M059J (cell line): Measurements from ENCODE around the gene UNC13A. TPM values are rescaled to one million over a fixed set of nuclear protein-coding genes. Genes with fewer than 3 reads are reported as not detected.

Experiments used
- DNase-seq: peaks from one replicate; pipeline ENCODE4 v3.0.0-alpha.2; 2012; ENCODE audit warnings: low read depth
- total RNA-seq: library from RNA; depleted of rRNA; stranded (reverse); fragments of >200 nt; shearing (Covaris generic); gene quantifications from 2 replicates; pipeline ENCODE4 v1.2.3, GENCODE V29; 2014; rRNA removed

UNC13A gene
- 0.05 TPM in 1 of 2 replicates, not detected in the other for total RNA-seq

- DNase-seq, result peak; percentile 36
Measured at GRCh38 chr19:17687857-17688784, at the start of gene UNC13A. TSS of gene UNC13A (minus strand) at chr19:17688354. CDS start at chr19:17688199, 155 bp downstream.

DNA sequence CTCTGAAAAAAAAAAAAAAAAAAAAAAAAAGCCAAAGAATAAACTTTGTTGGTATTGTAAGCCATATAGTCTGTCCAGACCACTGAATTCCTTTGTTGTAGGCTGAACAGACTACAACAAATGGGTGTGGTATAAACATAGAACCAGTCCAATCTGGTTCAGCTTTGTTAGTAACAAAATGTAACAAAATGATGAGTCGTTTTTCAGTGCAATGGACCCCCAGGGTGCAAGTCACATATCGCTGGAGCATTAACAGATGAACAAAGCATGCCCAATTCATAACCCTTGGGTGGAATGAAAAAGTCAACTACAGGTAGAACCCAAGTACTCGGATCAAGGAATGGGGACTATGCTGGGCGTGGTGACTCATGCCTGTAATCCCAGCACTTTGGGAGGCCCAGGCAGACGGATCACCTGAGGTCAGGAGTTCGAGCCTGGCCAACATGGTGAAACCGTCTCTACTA, 49.6 kb upstream of the UNC13A start:
- DNase-seq, result peak; percentile 46

- no peak for DNase-seq
Measured at GRCh38 chr19:17735410-17735809, 47.3 kb upstream of the UNC13A start.

DNA sequence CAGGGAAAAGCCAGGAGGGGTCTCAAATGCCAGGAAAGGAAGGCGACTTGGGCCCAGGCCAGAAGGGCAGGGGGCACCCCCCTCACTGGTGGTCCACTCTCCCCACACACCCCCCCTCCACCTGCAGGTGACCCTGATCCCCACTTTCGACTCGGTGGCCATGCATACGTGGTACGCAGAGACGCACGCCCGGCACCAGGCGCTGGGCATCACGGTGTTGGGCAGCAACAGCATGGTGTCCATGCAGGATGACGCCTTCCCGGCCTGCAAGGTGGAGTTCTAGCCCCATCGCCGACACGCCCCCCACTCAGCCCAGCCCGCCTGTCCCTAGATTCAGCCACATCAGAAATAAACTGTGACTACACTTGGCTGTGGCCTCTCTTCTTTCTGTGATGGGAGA, 46.0 kb upstream of the UNC13A start:
- DNase-seq, result no peak

DNA sequence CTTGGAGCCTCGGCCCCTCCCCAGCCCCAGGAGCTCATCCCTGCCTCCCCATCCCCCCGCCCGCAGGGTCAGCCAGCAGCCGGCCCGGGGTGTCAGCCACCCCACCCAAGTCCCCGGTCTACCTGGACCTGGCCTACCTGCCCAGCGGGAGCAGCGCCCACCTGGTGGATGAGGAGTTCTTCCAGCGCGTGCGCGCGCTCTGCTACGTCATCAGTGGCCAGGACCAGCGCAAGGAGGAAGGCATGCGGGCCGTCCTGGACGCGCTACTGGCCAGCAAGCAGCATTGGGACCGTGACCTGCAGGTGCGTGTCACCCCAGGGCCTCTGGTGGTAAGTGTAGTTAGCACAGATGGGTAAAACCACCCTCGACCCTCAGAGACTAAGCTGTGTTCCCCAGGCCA, 45.0 kb upstream of the UNC13A start:
- no peak for DNase-seq

DNA sequence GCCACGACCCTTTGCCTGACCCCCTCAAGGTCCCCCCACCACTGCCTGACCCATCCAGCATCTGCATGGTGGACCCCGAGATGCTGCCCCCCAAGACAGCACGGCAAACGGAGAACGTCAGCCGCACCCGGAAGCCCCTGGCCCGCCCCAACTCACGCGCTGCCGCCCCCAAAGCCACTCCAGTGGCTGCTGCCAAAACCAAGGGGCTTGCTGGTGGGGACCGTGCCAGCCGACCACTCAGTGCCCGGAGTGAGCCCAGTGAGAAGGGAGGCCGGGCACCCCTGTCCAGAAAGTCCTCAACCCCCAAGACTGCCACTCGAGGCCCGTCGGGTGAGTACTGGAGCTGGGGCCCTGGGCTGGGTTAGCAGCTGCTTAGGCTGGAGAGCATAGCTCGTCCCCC, 39.7 kb upstream of the UNC13A start:
- DNase-seq, result no peak

DNA sequence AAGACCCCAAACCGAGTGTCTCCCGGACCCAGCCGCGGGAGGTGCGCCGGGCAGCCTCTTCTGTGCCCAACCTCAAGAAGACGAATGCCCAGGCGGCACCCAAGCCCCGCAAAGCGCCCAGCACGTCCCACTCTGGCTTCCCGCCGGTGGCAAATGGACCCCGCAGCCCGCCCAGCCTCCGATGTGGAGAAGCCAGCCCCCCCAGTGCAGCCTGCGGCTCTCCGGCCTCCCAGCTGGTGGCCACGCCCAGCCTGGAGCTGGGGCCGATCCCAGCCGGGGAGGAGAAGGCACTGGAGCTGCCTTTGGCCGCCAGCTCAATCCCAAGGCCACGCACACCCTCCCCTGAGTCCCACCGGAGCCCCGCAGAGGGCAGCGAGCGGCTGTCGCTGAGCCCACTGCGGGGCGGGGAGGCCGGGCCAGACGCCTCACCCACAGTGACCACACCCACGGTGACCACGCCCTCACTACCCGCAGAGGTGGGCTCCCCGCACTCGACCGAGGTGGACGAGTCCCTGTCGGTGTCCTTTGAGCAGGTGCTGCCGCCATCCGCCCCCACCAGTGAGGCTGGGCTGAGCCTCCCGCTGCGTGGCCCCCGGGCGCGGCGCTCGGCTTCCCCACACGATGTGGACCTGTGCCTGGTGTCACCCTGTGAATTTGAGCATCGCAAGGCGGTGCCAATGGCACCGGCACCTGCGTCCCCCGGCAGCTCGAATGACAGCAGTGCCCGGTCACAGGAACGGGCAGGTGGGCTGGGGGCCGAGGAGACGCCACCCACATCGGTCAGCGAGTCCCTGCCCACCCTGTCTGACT, 39.0 kb upstream of the UNC13A start:
- DNase-seq, result no peak

- no peak for DNase-seq
Measured at GRCh38 chr19:17726136-17726741, 38.1 kb upstream of the UNC13A start.

- no peak for DNase-seq
Measured at GRCh38 chr19:17725422-17726078, 37.4 kb upstream of the UNC13A start.

- no peak for DNase-seq
Measured at GRCh38 chr19:17724655-17725054, 36.5 kb upstream of the UNC13A start.

DNA sequence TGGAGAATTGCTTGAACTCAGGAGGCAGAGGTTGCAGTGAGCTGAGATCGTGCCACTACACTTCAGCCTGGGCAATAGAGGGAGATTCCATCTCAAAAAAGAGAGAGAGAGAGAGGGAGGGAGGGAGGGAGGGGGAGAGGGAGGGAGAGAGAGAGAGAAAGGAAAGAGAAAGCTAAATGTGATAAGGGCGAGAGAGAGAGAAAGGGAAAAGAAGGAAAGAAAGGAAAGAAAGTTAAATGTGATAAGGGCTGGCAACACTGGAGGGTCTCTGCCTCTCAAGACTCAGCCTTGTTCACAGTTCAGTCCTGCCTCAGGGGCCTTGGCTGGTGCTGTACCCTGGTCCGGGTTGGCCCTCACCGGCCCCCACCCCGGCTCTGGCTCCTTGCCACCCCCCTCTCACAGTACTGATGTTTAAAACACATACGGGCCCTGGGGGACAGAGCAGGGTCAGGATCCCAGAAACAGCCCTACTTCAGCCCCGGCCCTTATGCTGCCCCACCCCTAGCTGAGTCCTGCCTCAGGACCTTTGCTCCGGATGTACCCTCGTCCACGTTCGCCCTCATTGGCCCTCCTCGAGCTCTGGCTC, 34.6 kb upstream of the UNC13A start:
- DNase-seq, result no peak

DNA sequence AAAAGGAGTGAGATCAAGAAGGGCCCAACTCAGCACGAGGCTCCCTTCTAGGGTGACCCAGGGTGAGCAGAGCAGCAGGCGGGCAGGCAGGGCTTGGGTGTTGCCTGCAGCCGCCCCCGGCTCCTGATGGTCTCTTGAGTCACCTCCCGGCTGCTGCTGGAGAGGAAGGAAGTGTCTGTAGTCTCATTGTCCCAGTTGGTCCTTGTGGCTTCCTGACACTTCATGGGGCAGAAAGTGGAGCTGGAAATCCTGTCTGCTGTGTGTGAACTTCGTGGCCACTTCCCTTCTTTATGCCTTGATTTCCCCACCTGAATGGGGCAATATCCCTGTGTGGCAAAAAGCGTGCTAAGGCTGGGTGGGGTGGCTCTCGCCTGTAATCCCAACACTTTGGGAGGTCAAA, 33.7 kb upstream of the UNC13A start:
- DNase-seq, result peak; percentile 41

- no peak for DNase-seq
Measured at GRCh38 chr19:17721111-17721628, 33.0 kb upstream of the UNC13A start.

DNA sequence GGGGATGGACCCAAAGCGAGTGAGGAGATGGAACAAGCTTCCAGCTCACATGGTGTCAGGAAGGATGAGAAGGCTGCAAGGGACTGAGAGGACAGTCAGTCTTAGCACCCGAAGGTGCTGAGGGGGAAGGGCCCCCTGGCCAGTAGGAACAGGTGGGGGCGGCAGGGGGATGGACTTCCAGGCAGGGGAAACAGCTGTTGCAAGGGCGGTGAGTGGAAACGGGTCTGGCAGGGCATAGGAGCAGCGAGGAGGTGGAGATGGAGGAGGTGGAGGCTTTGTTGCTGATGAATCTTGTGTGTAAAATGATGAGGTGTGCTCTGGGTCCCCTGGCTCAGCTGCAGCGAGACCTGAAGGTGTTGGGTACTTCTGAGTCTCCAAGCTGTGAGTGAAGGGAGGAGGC, 32.3 kb upstream of the UNC13A start:
- DNase-seq, result no peak

GRCh38 chr19:17719730-17720400, 31.7 kb upstream of the UNC13A start:
- DNase-seq, result no peak

GRCh38 chr19:17718947-17719711, 31.0 kb upstream of the UNC13A start, which contains the start of gene MAP1S:
TSS of gene MAP1S (plus strand) at chr19:17719480. CDS start at chr19:17719503, 23 bp downstream.
- DNase-seq, result peak; percentile 37

GRCh38 chr19:17718550-17718946, 30.4 kb upstream of the UNC13A start:
- DNase-seq, result no peak

GRCh38 chr19:17716309-17716929, 28.3 kb upstream of the UNC13A start:
- no peak for DNase-seq

DNA sequence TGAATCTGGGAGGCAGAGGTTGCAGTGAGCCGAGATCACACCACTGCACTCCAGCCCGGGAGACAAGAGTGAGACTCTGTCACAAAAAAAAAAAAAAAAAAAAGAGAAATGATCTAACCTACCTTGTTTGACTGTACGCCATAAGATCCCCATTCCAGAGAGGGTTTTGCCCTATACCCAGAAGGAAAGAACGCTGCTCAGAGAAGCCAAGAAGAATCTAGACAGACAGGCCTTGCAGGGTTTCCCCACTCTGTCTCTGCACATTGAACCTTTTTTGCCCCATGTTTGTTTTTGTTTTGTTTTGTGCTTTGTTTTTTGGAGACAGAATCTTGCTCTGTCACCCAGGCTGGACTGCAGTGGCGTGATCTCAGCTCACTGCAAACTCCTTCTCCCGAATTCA, 23.7 kb upstream of the UNC13A start:
- DNase-seq, result no peak
